IPS-11a (cell line): Measurements from ENCODE around the gene P2RX7.
"Not testable (repeated sequence)": the region's sequence is repeated elsewhere in the genome, so short reads cannot be mapped to it uniquely, and the experiment has no call there.

Experiments used
- H3K4me3 ChIP-seq: one replicate; pipeline ENCODE4 v1.5.1; 2013; ENCODE audit warnings: low read depth, low read length, control low read depth

P2RX7 gene

GRCh38 chr12:121133838-121134237, 1.2 kb downstream of the P2RX7 start:
- H3K4me3 ChIP-seq, result no peak overlapping the region

GRCh38 chr12:121135320-121135719, 2.6 kb downstream of the P2RX7 start:
- H3K4me3 ChIP-seq, result no peak overlapping the region

GRCh38 chr12:121137512-121137911, 4.8 kb downstream of the P2RX7 start:
- no peak overlapping the region for H3K4me3 ChIP-seq

GRCh38 chr12:121138284-121138683, 5.6 kb downstream of the P2RX7 start:
- no peak overlapping the region for H3K4me3 ChIP-seq

- H3K4me3 ChIP-seq, result no peak overlapping the region
Measured at GRCh38 chr12:121139286-121139685, 6.6 kb downstream of the P2RX7 start.

GRCh38 chr12:121142171-121142950, 9.7 kb downstream of the P2RX7 start:
- H3K4me3 ChIP-seq, result no peak overlapping the region

- H3K4me3 ChIP-seq, result no peak overlapping the region
Measured at GRCh38 chr12:121144416-121144914, 11.8 kb downstream of the P2RX7 start.

GRCh38 chr12:121145221-121145620, 12.5 kb downstream of the P2RX7 start:
- H3K4me3 ChIP-seq, result no peak overlapping the region

GRCh38 chr12:121149289-121149688, 16.6 kb downstream of the P2RX7 start:
- not testable (repeated sequence) for H3K4me3 ChIP-seq

GRCh38 chr12:121154793-121155375, 22.2 kb downstream of the P2RX7 start:
- no peak overlapping the region for H3K4me3 ChIP-seq

GRCh38 chr12:121156365-121156764, 23.7 kb downstream of the P2RX7 start:
- H3K4me3 ChIP-seq, result no peak overlapping the region

- no peak overlapping the region for H3K4me3 ChIP-seq
Measured at GRCh38 chr12:121158085-121158484, 25.4 kb downstream of the P2RX7 start.

GRCh38 chr12:121158728-121159351, 26.2 kb downstream of the P2RX7 start:
- H3K4me3 ChIP-seq, result not testable (repeated sequence)

- H3K4me3 ChIP-seq, result no peak overlapping the region
Measured at GRCh38 chr12:121159467-121160307, 27.0 kb downstream of the P2RX7 start.

- no peak overlapping the region for H3K4me3 ChIP-seq
Measured at GRCh38 chr12:121162384-121162783, 29.7 kb downstream of the P2RX7 start.

- H3K4me3 ChIP-seq, result no peak overlapping the region
Measured at GRCh38 chr12:121162985-121163384, 30.3 kb downstream of the P2RX7 start.

GRCh38 chr12:121164839-121165238, 32.2 kb downstream of the P2RX7 start:
- H3K4me3 ChIP-seq, result not testable (repeated sequence)

GRCh38 chr12:121165316-121165715, 32.6 kb downstream of the P2RX7 start:
- no peak overlapping the region for H3K4me3 ChIP-seq

GRCh38 chr12:121166356-121166755, 33.7 kb downstream of the P2RX7 start:
- H3K4me3 ChIP-seq, result no peak overlapping the region

GRCh38 chr12:121167232-121167820, 34.6 kb downstream of the P2RX7 start:
- no peak overlapping the region for H3K4me3 ChIP-seq

- H3K4me3 ChIP-seq, result no peak overlapping the region
Measured at GRCh38 chr12:121167951-121168350, 35.3 kb downstream of the P2RX7 start.
